OCI-LY1 (cell line): ENCODE measurements around the gene FARSB.

Source experiments
- H2AFZ ChIP-seq: fragments of 200-600 bp; sonication (generic), shearing (Covaris generic); 2 replicates; pipeline ENCODE4 v1.6.0; 2014; ENCODE audit warnings: antibody characterized with exemption, mild to moderate bottlenecking, low read length
- H3F3A ChIP-seq: fragments of 200-600 bp; sonication (generic), shearing (Covaris generic); 2 replicates; pipeline ENCODE4 v1.6.0; 2014; ENCODE audit warnings: mild to moderate bottlenecking, antibody characterized with exemption, low read length, moderate library complexity; ENCODE audit not compliant: insufficient read depth
- H3K27ac ChIP-seq: fragments of 200-600 bp; sonication (generic); 2 replicates; pipeline ENCODE4 v1.5.1; 2014; ENCODE audit warnings: low read length, mixed run types, mild to moderate bottlenecking, low read depth; ENCODE audit not compliant: poor library complexity, severe bottlenecking
- H3K27me3 ChIP-seq: fragments of 200-600 bp; sonication (generic); 2 replicates; pipeline ENCODE4 v1.6.0; 2014; ENCODE audit warnings: antibody characterized with exemption, mild to moderate bottlenecking, low read length, moderate library complexity; ENCODE audit not compliant: insufficient read depth
- H3K36me3 ChIP-seq: fragments of 200-600 bp; sonication (generic); 2 replicates; pipeline ENCODE4 v1.6.1; 2014; ENCODE audit warnings: mild to moderate bottlenecking, antibody characterized with exemption, low read length, moderate library complexity, mixed read lengths; ENCODE audit not compliant: insufficient read depth
- H3K4me1 ChIP-seq: fragments of 200-600 bp; sonication (generic); 2 replicates; pipeline ENCODE4 v1.5.1; 2014; ENCODE audit warnings: mild to moderate bottlenecking, low read length, moderate library complexity; ENCODE audit not compliant: insufficient read depth, severe bottlenecking
- H3K4me2 ChIP-seq: fragments of 200-600 bp; sonication (generic), shearing (Covaris generic); 2 replicates; pipeline ENCODE4 v1.6.1; 2014; ENCODE audit warnings: low read length
- H3K4me3 ChIP-seq: fragments of 200-600 bp; sonication (generic); 2 replicates; pipeline ENCODE4 v1.5.1; 2014; ENCODE audit warnings: low read length, low read depth, mild to moderate bottlenecking, mixed read lengths; ENCODE audit not compliant: poor library complexity, severe bottlenecking
- H3K79me2 ChIP-seq: fragments of 200-600 bp; shearing (Covaris generic); 2 replicates; pipeline ENCODE4 v1.6.1; 2016; ENCODE audit warnings: mixed run types, low read length, mixed read lengths; ENCODE audit not compliant: insufficient read depth
- H3K9ac ChIP-seq: fragments of 200-600 bp; sonication (generic), shearing (Covaris generic); 2 replicates; pipeline ENCODE4 v1.6.1; 2014; ENCODE audit warnings: mild to moderate bottlenecking, low read length, mixed read lengths
- H3K9me2 ChIP-seq: fragments of 200-600 bp; sonication (generic), shearing (Covaris generic); 2 replicates; pipeline ENCODE4 v1.6.1; 2014; ENCODE audit warnings: low read depth, mild to moderate bottlenecking, low read length, mixed read lengths
- H3K9me3 ChIP-seq: fragments of 200-600 bp; shearing (Covaris generic); 2 replicates; pipeline ENCODE4 v1.6.1; 2014; ENCODE audit warnings: low read length, mixed read lengths
- H4K20me1 ChIP-seq: fragments of 200-600 bp; sonication (generic), shearing (Covaris generic); 2 replicates; pipeline ENCODE4 v1.6.0; 2016; ENCODE audit warnings: mild to moderate bottlenecking, low read length; ENCODE audit not compliant: insufficient read depth
- CTCF ChIP-seq: fragments of 200-600 bp; sonication (generic), shearing (Covaris generic); IDR thresholded peaks from 2 replicates; pipeline ENCODE4 v1.5.1; 2017; ENCODE audit warnings: mild to moderate bottlenecking, antibody characterized with exemption, low read length, moderate library complexity, mixed read lengths
- EZH2 ChIP-seq: fragments of 200-600 bp; sonication (generic), shearing (Covaris generic); IDR thresholded peaks from 2 replicates; pipeline ENCODE4 v1.8.0; 2017; ENCODE audit warnings: borderline replicate concordance, mixed run types, mild to moderate bottlenecking, antibody characterized with exemption, low read length, moderate library complexity, mixed read lengths

Gene FARSB

GRCh38 chr2:222656526-222657446 lies 894 bp upstream of the FARSB start:
- Histone ChIP-seq H3K9ac (peak overlapping the region; percentile 83), H2AFZ (peak overlapping the region; percentile 69; the same call in 1 of the 2 replicates), H3K4me2 (peak overlapping the region; percentile 96), H3K4me3 (peak overlapping the region; percentile 78), H3F3A (no peaks in the 10 kb centered on the region), H3K4me1 (peaks cover 38% of the 10 kb centered on the region), H4K20me1 (no peaks in the 10 kb centered on the region), H3K27me3 (no peaks in the 10 kb centered on the region), H3K9me3 (no peaks in the 10 kb centered on the region), H3K9me2 (no peaks in the 10 kb centered on the region), H3K36me3 (peaks cover 15% of the 10 kb centered on the region; the same call in 1 of the 2 replicates), H3K27ac (no peak overlapping the region), H3K79me2 (peaks cover 38% of the 10 kb centered on the region)
- TF ChIP-seq CTCF (no peak), EZH2 (no peak)

GRCh38 chr2:222653280-222653679 lies 2.6 kb downstream of the FARSB start:
- Histone ChIP-seq H3K9ac (peak overlapping the region; percentile 11; the same call in 1 of the 2 replicates), H3K27ac (peak overlapping the region; percentile 3)

More at GRCh38 chr2:222653280-222653679, 2.6 kb downstream of the FARSB start:
- Histone ChIP-seq H3K4me1 (peaks cover 38% of the 10 kb centered on the region), H2AFZ (no peak overlapping the region), H3K4me3 (no peak overlapping the region), H4K20me1 (no peaks in the 10 kb centered on the region), H3F3A (no peaks in the 10 kb centered on the region), H3K36me3 (peaks cover 37% of the 10 kb centered on the region), H3K4me2 (peak overlapping the region; percentile 96), H3K79me2 (peaks cover 64% of the 10 kb centered on the region), H3K9me2 (no peaks in the 10 kb centered on the region), H3K9me3 (no peaks in the 10 kb centered on the region), H3K27me3 (no peaks in the 10 kb centered on the region)
- no peak for TF ChIP-seq CTCF
- no peak for TF ChIP-seq EZH2
